HG03108 (cell line): Measurements from ENCODE around the gene XXYLT1.
"Not testable (repeated sequence)": the region's sequence is repeated elsewhere in the genome, so short reads cannot be mapped to it uniquely, and the experiment has no call there.

ENCODE experiments used
- ATAC-seq: cut with Tn5 transposase; IDR thresholded peaks from one replicate; pipeline ENCODE4 v1.9.1; 2021; ENCODE audit warnings: moderate library complexity; ENCODE audit not compliant: unreplicated experiment

The XXYLT1 gene

DNA sequence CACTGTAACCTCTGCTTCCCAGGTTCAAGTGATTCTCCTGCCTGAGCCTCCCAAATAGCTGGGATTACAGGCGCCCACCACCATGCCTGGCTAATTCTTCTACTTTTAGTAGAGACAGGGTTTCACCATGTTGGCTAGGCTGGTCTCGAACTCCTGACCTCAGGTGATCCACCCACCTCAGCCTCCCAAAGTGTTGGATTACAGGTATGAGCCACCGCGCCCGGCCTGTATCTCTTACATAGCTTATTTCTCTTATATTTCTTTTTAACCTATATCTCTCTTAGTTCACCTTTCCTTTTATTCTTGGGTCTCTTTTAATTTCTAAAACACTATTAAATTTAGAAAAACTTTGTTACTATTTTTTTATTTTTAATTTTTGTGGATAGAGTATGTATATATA, 42.1 kb downstream of the XXYLT1 start:
- not testable (repeated sequence) for ATAC-seq

DNA sequence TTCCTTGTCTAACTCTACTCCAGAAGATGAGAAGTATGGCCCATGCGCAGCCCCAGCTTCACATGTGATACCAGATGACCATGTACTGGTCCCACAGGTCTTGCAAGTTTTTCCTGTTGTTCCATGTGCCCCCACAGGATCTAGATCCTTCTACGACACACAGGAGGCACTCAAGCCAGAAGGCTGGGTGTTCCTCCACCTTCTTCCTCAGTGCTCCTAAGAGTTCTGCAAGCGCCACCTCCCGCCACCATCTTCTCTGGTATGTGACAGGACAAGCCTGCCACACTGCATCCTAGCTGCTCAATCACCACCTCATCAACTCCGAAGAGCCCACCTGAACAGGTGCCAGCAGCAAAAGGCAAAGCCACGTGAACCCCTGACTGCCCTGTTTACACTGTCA, 43.1 kb downstream of the XXYLT1 start:
- no peak for ATAC-seq

DNA sequence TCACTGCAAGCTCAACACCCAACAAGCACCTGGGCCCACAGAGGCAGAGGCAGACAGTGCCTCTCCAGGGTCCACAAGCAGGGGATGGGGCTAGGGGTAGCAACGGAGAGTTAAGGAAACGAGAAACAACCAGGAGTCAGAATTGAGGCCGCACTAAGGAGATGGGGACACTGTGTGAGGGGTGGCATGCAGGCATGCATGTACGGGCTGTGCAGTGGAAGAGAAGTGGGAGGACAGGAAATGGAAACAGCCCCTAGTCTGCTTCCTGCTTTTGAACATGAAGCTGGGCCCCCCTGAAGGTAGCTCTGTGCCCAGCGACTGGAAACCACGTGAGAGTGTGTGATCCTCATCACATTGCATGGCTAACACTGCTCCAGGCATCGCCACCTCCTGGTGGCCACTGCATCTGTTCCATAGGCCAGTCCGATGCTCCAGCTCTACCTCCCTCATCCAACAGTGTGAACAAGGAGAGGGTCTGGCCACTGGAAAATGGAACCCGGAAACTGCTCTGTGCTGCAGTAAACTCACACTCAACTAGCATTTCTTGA, 44.0 kb downstream of the XXYLT1 start:
- no peak for ATAC-seq

DNA sequence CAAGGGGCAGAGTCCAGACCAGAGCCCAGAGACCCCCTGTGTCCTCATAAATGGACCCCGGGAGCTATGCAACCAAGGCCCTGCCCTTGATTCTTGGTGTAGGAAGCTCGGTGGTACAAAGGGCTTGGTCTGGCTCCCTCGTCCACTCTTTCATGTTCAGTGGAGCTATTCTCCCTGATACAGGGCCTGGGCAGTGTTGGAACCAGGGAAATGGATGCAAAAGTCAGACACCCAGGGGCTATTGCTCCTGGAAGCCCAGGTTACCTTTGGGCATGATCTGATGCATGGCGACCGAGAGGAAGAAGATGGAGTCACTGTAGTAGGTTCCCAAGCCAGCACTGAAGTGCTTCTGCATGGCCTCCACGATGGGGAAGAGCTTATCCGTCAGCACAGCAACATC, 44.5 kb downstream of the XXYLT1 start:
- no peak for ATAC-seq

- ATAC-seq, result no peak
These were observed 45.9 kb downstream of the XXYLT1 start for GRCh38 chr3:195224980-195225580.

- ATAC-seq, result no peak
These were observed 46.6 kb downstream of the XXYLT1 start for GRCh38 chr3:195224156-195224979.

- no peak for ATAC-seq
These were observed 48.9 kb downstream of the XXYLT1 start for GRCh38 chr3:195221876-195222617.

- no peak for ATAC-seq
These were observed 49.7 kb downstream of the XXYLT1 start for GRCh38 chr3:195221015-195221853.

DNA sequence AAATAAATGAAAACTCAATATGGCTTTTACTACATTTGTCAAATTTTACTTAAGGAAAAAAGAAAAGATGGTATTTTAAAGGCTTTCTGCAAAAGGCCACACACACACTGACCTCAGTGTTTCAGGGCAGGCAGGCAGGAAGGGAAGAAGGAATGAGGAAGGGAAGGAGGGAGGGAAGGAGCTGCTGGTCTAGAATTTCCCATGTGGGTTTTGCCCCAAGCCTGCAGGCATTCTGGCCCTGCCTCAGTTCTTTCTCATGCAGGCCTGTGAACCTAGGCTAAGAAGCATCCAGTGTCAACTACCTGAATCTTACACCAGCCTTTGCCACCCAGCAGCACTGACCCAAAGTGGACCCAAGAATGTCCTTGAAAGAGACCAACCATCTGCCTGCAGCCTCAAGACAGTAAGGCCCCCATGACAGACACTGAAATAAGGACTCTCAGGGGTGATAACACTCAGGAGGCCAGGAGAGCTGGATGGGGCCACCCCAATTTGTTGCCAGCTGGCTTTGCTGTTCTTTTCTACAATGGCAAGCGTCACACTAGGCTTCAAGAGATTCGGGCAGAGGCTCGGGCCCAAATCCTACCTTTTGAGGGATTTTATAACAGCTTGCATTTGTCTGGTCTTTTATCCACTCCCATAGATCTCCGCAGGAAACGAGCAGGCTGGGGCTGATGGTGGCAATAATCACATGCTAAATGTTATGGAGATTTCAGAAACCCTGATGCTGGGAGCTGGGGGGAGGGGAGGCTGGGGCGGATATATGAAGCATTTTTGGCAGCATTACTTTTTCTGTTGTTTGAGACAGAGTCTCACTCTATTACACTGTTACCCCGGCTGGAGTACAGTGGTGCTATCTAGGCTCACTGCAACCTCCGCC, 51.4 kb downstream of the XXYLT1 start:
- no peak for ATAC-seq

DNA sequence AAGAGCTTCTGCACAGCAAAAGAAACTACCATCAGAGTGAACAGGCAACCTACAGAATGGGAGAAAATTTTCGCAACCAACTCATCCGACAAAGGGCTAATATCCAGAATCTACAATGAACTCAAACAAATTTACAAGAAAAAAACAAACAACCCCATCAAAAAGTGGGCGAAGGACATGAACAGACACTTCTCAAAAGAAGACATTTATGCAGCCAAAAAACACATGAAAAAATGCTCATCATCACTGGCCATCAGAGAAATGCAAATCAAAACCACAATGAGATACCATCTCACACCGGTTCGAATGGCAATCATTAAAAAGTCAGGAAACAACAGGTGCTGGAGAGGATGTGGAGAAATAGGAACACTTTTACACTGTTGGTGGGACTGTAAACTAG, 52.6 kb downstream of the XXYLT1 start:
- not testable (repeated sequence) for ATAC-seq

- not testable (repeated sequence) for ATAC-seq
These were observed 55.4 kb downstream of the XXYLT1 start for GRCh38 chr3:195215576-195215975.

- no peak for ATAC-seq
These were observed 56.6 kb downstream of the XXYLT1 start for GRCh38 chr3:195214381-195214780.

GRCh38 chr3:195213639-195214315, 57.2 kb downstream of the XXYLT1 start:
- ATAC-seq, result no peak

DNA sequence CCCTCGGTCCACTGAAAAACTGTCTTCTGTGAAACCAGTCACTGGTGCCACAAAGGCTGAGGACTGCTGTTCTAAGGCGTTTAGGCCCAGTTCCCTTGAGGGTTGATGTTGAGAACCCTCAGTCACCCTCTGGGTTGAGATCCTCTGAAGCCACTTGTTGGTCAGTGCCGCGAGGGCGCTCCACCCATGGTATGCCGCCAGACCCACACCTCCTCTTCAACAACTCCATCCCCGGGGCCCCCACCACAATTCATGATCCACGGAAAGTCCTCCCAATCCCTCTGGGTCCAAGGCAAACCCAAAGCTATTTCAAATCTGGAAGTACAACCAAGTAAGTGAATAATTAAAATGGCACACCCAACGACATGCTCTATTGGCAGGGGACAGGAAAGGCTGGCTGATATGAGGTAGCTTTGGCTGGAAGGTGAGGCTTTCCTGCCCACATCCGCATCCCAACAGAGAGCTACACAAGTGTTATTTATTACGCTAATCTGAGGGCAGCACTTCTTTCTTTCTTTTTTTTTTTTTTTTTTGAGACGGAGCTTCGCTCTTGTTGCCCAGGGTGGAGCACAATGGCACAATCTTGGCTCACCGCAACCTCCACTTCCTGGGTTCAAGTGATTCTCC, 58.1 kb downstream of the XXYLT1 start:
- no peak for ATAC-seq

GRCh38 chr3:195212033-195212748, 58.8 kb downstream of the XXYLT1 start:
- no peak for ATAC-seq

DNA sequence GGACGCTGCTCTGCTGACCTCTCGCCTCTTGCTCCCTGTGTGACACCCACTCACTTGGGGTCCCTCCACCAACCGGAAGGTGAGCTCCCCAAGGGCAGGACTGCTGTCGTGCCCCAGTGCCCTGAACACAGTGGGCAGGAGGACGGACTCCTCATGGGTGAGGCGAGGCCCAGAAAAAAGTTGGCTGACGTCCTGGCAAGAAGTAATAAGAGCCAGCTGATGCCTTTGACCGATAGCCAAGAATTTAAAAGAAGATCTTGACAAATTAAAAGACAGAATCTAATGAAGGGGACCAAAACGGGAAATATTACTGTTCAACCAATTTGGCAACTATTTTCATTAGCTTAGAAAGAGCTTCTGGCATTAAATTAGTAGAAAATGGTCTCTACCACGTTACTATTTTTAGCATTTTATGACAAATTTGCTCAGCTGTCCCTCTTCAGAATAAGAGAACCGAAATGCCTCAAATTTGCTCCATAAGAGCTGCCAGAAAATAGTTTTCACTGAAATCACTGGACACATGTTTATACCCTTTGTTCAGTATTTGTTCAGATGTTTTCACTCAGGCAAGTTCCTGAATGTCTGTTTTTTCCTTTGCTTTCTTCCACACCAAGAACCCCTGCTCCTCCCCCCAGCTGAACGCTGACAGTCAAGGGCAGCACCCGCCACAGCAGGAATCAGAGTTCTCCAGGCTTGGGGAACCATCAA, 60.5 kb downstream of the XXYLT1 start:
- ATAC-seq, result no peak

DNA sequence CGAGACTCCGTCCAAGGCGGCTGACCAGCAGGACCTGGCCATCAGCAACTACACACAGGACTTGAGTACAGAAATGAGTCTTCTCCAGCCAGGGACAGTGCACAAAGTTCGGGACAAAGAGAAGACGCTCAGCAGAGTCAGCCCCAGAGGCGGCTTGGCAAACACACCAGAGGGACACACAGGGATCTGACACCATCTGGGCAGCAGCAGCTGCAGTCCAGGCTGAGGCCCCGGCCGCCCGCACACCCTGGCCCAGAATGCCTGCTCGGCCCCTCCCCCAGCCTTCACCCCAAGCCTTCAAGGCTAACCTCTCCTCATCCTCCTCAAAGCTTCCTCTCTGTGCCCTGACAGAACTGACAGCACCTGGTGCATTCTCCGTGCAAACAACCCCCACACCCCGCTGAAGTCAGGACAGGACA, 61.1 kb downstream of the XXYLT1 start:
- no peak for ATAC-seq
